Stimulated activated CD8-positive, alpha-beta memory T cell treated with anti-CD3 and anti-CD28 coated beads, Interleukin-12 subunit alpha, Interleukin-12 subunit beta, amount 100 ng/mL, for 24 hours (primary cell): Measurements from ENCODE around the gene HLA-C.
"Not testable (repeated sequence)": the region's sequence is repeated elsewhere in the genome, so short reads cannot be mapped to it uniquely, and the experiment has no call there.

Experiments used
- DNase-seq: peaks from one replicate; pipeline ENCODE4 v3.0.0-alpha.2; 2020; ENCODE audit errors: extremely low read depth

Gene HLA-C

GRCh38 chr6:31271641-31272357, at the start of gene HLA-C:
HLA-C (minus strand) TSS chr6:31272092; CDS start chr6:31272071, 21 bp downstream.
- peak; percentile 71 for DNase-seq

- no peak for DNase-seq
These were observed 49.3 kb upstream of the HLA-C start for GRCh38 chr6:31321005-31321707.

- no peak for DNase-seq
These were observed 45.1 kb upstream of the HLA-C start for GRCh38 chr6:31317036-31317435.

- DNase-seq, result no peak
These were observed 37.7 kb upstream of the HLA-C start for GRCh38 chr6:31309641-31310040.

- no peak for DNase-seq
These were observed 36.9 kb upstream of the HLA-C start for GRCh38 chr6:31308845-31309175.

GRCh38 chr6:31308050-31308844, 36.4 kb upstream of the HLA-C start:
- peak; percentile 20 for DNase-seq

- no peak for DNase-seq
These were observed 35.8 kb upstream of the HLA-C start for GRCh38 chr6:31307669-31308049.

- DNase-seq, result no peak
These were observed 33.9 kb upstream of the HLA-C start for GRCh38 chr6:31305703-31306219.

- DNase-seq, result no peak
These were observed 32.8 kb upstream of the HLA-C start for GRCh38 chr6:31304683-31305082.

- no peak for DNase-seq
These were observed 28.9 kb upstream of the HLA-C start for GRCh38 chr6:31300797-31301196.

- no peak for DNase-seq
These were observed 28.1 kb upstream of the HLA-C start for GRCh38 chr6:31299947-31300346.

- no peak for DNase-seq
These were observed 27.6 kb upstream of the HLA-C start for GRCh38 chr6:31299511-31299910.

- DNase-seq, result no peak
These were observed 22.2 kb upstream of the HLA-C start for GRCh38 chr6:31294056-31294455.

- DNase-seq, result no peak
These were observed 21.5 kb upstream of the HLA-C start for GRCh38 chr6:31293343-31293742.

- no peak for DNase-seq
These were observed 17.9 kb upstream of the HLA-C start for GRCh38 chr6:31289788-31290187.

- no peak for DNase-seq
These were observed 15.7 kb upstream of the HLA-C start for GRCh38 chr6:31287619-31288018.

- no peak for DNase-seq
These were observed 14.1 kb upstream of the HLA-C start for GRCh38 chr6:31285982-31286381.

GRCh38 chr6:31285486-31285885, 13.6 kb upstream of the HLA-C start:
- DNase-seq, result no peak

- DNase-seq, result not testable (repeated sequence)
These were observed 7.8 kb upstream of the HLA-C start for GRCh38 chr6:31279647-31280046.

- DNase-seq, result no peak
These were observed 1.1 kb upstream of the HLA-C start for GRCh38 chr6:31272836-31273626.

GRCh38 chr6:31272436-31272835, 544 bp upstream of the HLA-C start:
- no peak for DNase-seq
